Measurements from ENCODE around the gene LRRC19. TPM values are rescaled to one million over a fixed set of nuclear protein-coding genes. Genes with fewer than 3 reads are reported as not detected.
A peak's percentile ranks its signal among the peaks of the same experiment; 100 is the strongest.

LRRC19 gene, protein sequence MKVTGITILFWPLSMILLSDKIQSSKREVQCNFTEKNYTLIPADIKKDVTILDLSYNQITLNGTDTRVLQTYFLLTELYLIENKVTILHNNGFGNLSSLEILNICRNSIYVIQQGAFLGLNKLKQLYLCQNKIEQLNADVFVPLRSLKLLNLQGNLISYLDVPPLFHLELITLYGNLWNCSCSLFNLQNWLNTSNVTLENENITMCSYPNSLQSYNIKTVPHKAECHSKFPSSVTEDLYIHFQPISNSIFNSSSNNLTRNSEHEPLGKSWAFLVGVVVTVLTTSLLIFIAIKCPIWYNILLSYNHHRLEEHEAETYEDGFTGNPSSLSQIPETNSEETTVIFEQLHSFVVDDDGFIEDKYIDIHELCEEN
- total RNA-seq (2013), result not detected
- polyA plus RNA-seq (not detected), polyA minus RNA-seq (not detected in 2 replicates), total RNA-seq (0 to 1.2 (median 0) reads per million in 11 experiments)

GRCh38 chr9:27005491-27005890 is at the start of gene LRRC19:
Gene LRRC19 (minus strand): TSS chr9:27005672. CDS start chr9:26999694, 5,978 bp downstream.
- Histone ChIP-seq H3K9me3 (replicated peaks in 1 of 2; ENCODE audit: control insufficient read depth in 1 of 2, insufficient read depth in 1 of 2, low read length in 2 of 2) (no peaks in the 10 kb centered on the region), H4K20me1 (ENCODE audit: insufficient read depth, low read length) (no peaks in the 10 kb centered on the region), H3K27me3 (ENCODE audit: control insufficient read depth in 2 of 2, insufficient read depth in 2 of 2, low read length in 2 of 2) (no peaks in the 10 kb centered on the region), H3K27ac (ENCODE audit: low read depth in 1 of 2, low read length in 2 of 2) (no peak within 1 kb of the TSS), H3K79me2 (ENCODE audit: insufficient read depth, low read length) (no peaks in the 10 kb centered on the region), H3K36me3 (replicated peaks in 1 of 2; ENCODE audit: control insufficient read depth in 1 of 2, insufficient read depth in 2 of 2, low read length in 2 of 2) (no peaks in the 10 kb centered on the region), H3K4me1 (ENCODE audit: control insufficient read depth in 1 of 2, insufficient read depth in 2 of 2, low read length in 2 of 2) (no peaks in the 10 kb centered on the region), H3K9ac (ENCODE audit: insufficient read depth, low read length, poor library complexity, severe bottlenecking) (no peak within 1 kb of the TSS), H3K4me3 (replicated peaks in 1 of 3; ENCODE audit: low read depth in 2 of 3, low read length in 3 of 3) (no peak within 1 kb of the TSS), H2AFZ (ENCODE audit: insufficient read depth, low read depth, low read length, poor library complexity, severe bottlenecking) (no peak within 1 kb of the TSS), H3K4me2 (replicated peaks; ENCODE audit: extremely low read depth, low read length, poor library complexity, severe bottlenecking) (no peak within 1 kb of the TSS)
- no peak for DNase-seq
- no peaks in the 10 kb centered on the region for H3K4me1 Mint-ChIP-seq
- WGBS (ENCODE audit: insufficient coverage), result no CpG with 5 or more reads among the region's 3 CpGs
- intact Hi-C loops (cut with micrococcal nuclease), result no loop called here
- no peak within 1 kb of the TSS for H3K4me3 Mint-ChIP-seq
- H3K36me3 Mint-ChIP-seq, result peaks cover 0 to 8% of the 10 kb centered on the region in 2 donors
- peak within 1 kb of the TSS in 2 of 7 donors; percentile 6 to 68 for H3K27ac Mint-ChIP-seq
- TF ChIP-seq, protein P1, sequence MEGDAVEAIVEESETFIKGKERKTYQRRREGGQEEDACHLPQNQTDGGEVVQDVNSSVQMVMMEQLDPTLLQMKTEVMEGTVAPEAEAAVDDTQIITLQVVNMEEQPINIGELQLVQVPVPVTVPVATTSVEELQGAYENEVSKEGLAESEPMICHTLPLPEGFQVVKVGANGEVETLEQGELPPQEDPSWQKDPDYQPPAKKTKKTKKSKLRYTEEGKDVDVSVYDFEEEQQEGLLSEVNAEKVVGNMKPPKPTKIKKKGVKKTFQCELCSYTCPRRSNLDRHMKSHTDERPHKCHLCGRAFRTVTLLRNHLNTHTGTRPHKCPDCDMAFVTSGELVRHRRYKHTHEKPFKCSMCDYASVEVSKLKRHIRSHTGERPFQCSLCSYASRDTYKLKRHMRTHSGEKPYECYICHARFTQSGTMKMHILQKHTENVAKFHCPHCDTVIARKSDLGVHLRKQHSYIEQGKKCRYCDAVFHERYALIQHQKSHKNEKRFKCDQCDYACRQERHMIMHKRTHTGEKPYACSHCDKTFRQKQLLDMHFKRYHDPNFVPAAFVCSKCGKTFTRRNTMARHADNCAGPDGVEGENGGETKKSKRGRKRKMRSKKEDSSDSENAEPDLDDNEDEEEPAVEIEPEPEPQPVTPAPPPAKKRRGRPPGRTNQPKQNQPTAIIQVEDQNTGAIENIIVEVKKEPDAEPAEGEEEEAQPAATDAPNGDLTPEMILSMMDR (IDR thresholded peaks at IDR 0.05), result no peak
- H3K27me3 Mint-ChIP-seq (ENCODE audit: low read depth in 3 of 3), result no peaks in the 10 kb centered on the region
- H3K9me3 Mint-ChIP-seq, result peaks cover 0 to 3% (median 1%) of the 10 kb centered on the region in 7 donors

GRCh38 chr9:27054841-27055240 is 49.4 kb upstream of the LRRC19 start:
- Histone ChIP-seq H3K9ac (ENCODE audit: insufficient read depth, low read length, poor library complexity, severe bottlenecking) (no peak overlapping the region), H3K4me1 (ENCODE audit: control insufficient read depth in 1 of 2, insufficient read depth in 2 of 2, low read length in 2 of 2) (no peaks in the 10 kb centered on the region), H3K27ac (ENCODE audit: low read depth in 1 of 2, low read length in 2 of 2) (no peak overlapping the region), H3K4me2 (replicated peaks; ENCODE audit: extremely low read depth, low read length, poor library complexity, severe bottlenecking) (no peak overlapping the region), H3K36me3 (replicated peaks in 1 of 2; ENCODE audit: control insufficient read depth in 1 of 2, insufficient read depth in 2 of 2, low read length in 2 of 2) (peaks cover 0 to 11% of the 10 kb centered on the region in 2 donors), H3K27me3 (ENCODE audit: control insufficient read depth in 2 of 2, insufficient read depth in 2 of 2, low read length in 2 of 2) (no peaks in the 10 kb centered on the region), H2AFZ (ENCODE audit: insufficient read depth, low read depth, low read length, poor library complexity, severe bottlenecking) (no peak overlapping the region), H4K20me1 (ENCODE audit: insufficient read depth, low read length) (no peaks in the 10 kb centered on the region), H3K9me3 (replicated peaks in 1 of 2; ENCODE audit: control insufficient read depth in 1 of 2, insufficient read depth in 1 of 2, low read length in 2 of 2) (no peaks in the 10 kb centered on the region), H3K79me2 (ENCODE audit: insufficient read depth, low read length) (no peaks in the 10 kb centered on the region), H3K4me3 (replicated peaks in 1 of 3; ENCODE audit: low read depth in 2 of 3, low read length in 3 of 3) (no peak overlapping the region)
- H3K4me3 Mint-ChIP-seq, result no peak overlapping the region
- no peak overlapping the region for H3K27ac Mint-ChIP-seq
- no peaks in the 10 kb centered on the region for H3K4me1 Mint-ChIP-seq
- H3K27me3 Mint-ChIP-seq (ENCODE audit: low read depth in 3 of 3), result no peaks in the 10 kb centered on the region
- peaks cover 6% of the 10 kb centered on the region in 2 donors for H3K36me3 Mint-ChIP-seq
- TF ChIP-seq, protein P1 (IDR thresholded peaks at IDR 0.05), result no peak
- intact Hi-C loops (cut with micrococcal nuclease), result no loop called here
- H3K9me3 Mint-ChIP-seq, result peaks cover 0 to 3% (median 0%) of the 10 kb centered on the region in 7 donors
- DNase-seq, result no peak

All from CD14-positive monocyte (primary cell).